HEK293 (cell line): Measurements from ENCODE around the gene GRIN3A.

Experiments
- CTCF ChIA-PET: fragments of 350-600 bp; formaldehyde crosslinking; extraction: SDS; loops from one replicate; lab custom pipeline; 2021; ENCODE audit warnings: antibody characterized with exemption; lab: Yijun Ruan, JAX
- POLR2A ChIA-PET: fragments of 300-600 bp; formaldehyde crosslinking; extraction: SDS; loops from one replicate; lab custom pipeline; 2020; ENCODE audit warnings: antibody characterized with exemption, inconsistent platforms; lab: Yijun Ruan, JAX
- H3K27ac ChIP-seq: fragments of 200-500 bp; sonication (Bioruptor generic); 2 replicates; pipeline ENCODE4 v1.5.1; 2014; ENCODE audit warnings: low read depth, low read length, control low read depth, inconsistent platforms; ENCODE audit errors: extremely low read depth
- H3K36me3 ChIP-seq, 2 experiments: fragments of 200-500 bp in 1 of 2; sonication (Bioruptor generic) in 1 of 2; 1 replicate in 1 of 2; 2 replicates in 1 of 2; pipeline ENCODE4 v1.5.1; 2014 to 2017; ENCODE audit warnings: inconsistent platforms in 2 of 2, low read length in 2 of 2; ENCODE audit not compliant: control insufficient read depth in 2 of 2, insufficient read depth in 1 of 2
- H3K4me1 ChIP-seq: fragments of 200-500 bp; sonication (Bioruptor generic); 2 replicates; pipeline ENCODE4 v1.5.1; 2014; ENCODE audit warnings: mild to moderate bottlenecking, low read length, inconsistent platforms; ENCODE audit not compliant: control insufficient read depth, insufficient read depth
- H3K4me3 ChIP-seq: 2 replicates; pipeline ENCODE4 v1.5.1; 2011; ENCODE audit warnings: low read depth, mild to moderate bottlenecking, control low read depth, low read length, moderate library complexity
- H3K9me3 ChIP-seq: fragments of 200-500 bp; sonication (Bioruptor generic); 2 replicates; pipeline ENCODE4 v1.5.1; 2014; ENCODE audit warnings: low read depth, low read length, inconsistent platforms; ENCODE audit not compliant: control insufficient read depth, insufficient read depth
- HOXA7 ChIP-seq: sonication (generic); formaldehyde crosslinking; IDR thresholded peaks from 2 replicates; pipeline ENCODE4 v1.8.1; 2022; ENCODE audit warnings: missing genetic modification reagents, borderline replicate concordance
- PRDM1 ChIP-seq: fragments of 450-650 bp; formaldehyde crosslinking; IDR thresholded peaks from 2 replicates; pipeline ENCODE4; 2016; ENCODE audit warnings: missing biosample characterization, missing genetic modification characterization
- REST ChIP-seq: fragments of 450-650 bp; formaldehyde crosslinking; IDR thresholded peaks from 2 replicates; pipeline ENCODE4 v1.5.1; 2016; ENCODE audit warnings: missing biosample characterization, missing genetic modification characterization
- SETDB1 ChIP-seq: IDR thresholded peaks from one replicate; pipeline ENCODE4 v1.6.1; 2017; ENCODE audit warnings: mild to moderate bottlenecking, low read length, moderate library complexity, mixed read lengths; ENCODE audit not compliant: insufficient read length
- ZBTB48 ChIP-seq: fragments of 450-650 bp; formaldehyde crosslinking; IDR thresholded peaks from 2 replicates; pipeline ENCODE4 v1.5.1; 2016; ENCODE audit warnings: missing biosample characterization, missing genetic modification characterization
- ZFP37 ChIP-seq: fragments of 450-650 bp; formaldehyde crosslinking; IDR thresholded peaks from 2 replicates; pipeline ENCODE4 v1.5.1; 2016; ENCODE audit warnings: missing biosample characterization, missing genetic modification characterization
- ZNF146 ChIP-seq: fragments of 450-650 bp; formaldehyde crosslinking; IDR thresholded peaks from 2 replicates; pipeline ENCODE4 v1.5.1; 2016; ENCODE audit warnings: missing biosample characterization, missing genetic modification characterization
- ZNF223 ChIP-seq: fragments of 450-650 bp; formaldehyde crosslinking; IDR thresholded peaks from 2 replicates; pipeline ENCODE4 v1.5.1; 2016; ENCODE audit warnings: missing biosample characterization, missing genetic modification characterization
- ZNF23 ChIP-seq: fragments of 450-650 bp; formaldehyde crosslinking; IDR thresholded peaks from 2 replicates; pipeline ENCODE4 v1.5.1; 2016; ENCODE audit warnings: missing biosample characterization, missing genetic modification characterization, borderline replicate concordance
- ZNF280C ChIP-seq: fragments of 450-650 bp; formaldehyde crosslinking; IDR thresholded peaks from 2 replicates; pipeline ENCODE4 v1.5.1; 2016; ENCODE audit warnings: missing biosample characterization, missing genetic modification characterization
- ZNF362 ChIP-seq: fragments of 450-650 bp; formaldehyde crosslinking; IDR thresholded peaks from 2 replicates; pipeline ENCODE4 v1.5.1; 2016; ENCODE audit warnings: missing biosample characterization, missing genetic modification characterization
- ZNF488 ChIP-seq: fragments of 450-650 bp; formaldehyde crosslinking; IDR thresholded peaks from 2 replicates; pipeline ENCODE4 v1.5.1; 2016; ENCODE audit warnings: missing biosample characterization, missing genetic modification characterization
- ZNF571 ChIP-seq: fragments of 450-650 bp; formaldehyde crosslinking; IDR thresholded peaks from 2 replicates; pipeline ENCODE4 v1.5.0; 2017; ENCODE audit warnings: missing biosample characterization, missing genetic modification characterization
- ZNF596 ChIP-seq: fragments of 450-650 bp; IDR thresholded peaks from 2 replicates; pipeline ENCODE4 v1.5.0; 2018; ENCODE audit warnings: missing biosample characterization, mild to moderate bottlenecking, missing genetic modification characterization, moderate library complexity
- ZNF621 ChIP-seq: fragments of 450-650 bp; formaldehyde crosslinking; IDR thresholded peaks from 2 replicates; pipeline ENCODE4 v1.5.1; 2017; ENCODE audit warnings: missing biosample characterization, missing genetic modification characterization
- ZNF624 ChIP-seq: fragments of 450-650 bp; formaldehyde crosslinking; IDR thresholded peaks from 2 replicates; pipeline ENCODE4 v1.5.1; 2017; ENCODE audit warnings: missing biosample characterization, missing genetic modification characterization
- ZNF707 ChIP-seq: fragments of 450-650 bp; formaldehyde crosslinking; IDR thresholded peaks from 2 replicates; pipeline ENCODE4 v1.5.1; 2016; ENCODE audit warnings: missing biosample characterization, missing genetic modification characterization
- ZNF747 ChIP-seq: fragments of 450-650 bp; formaldehyde crosslinking; IDR thresholded peaks from 2 replicates; pipeline ENCODE4 v1.5.1; 2016; ENCODE audit warnings: missing biosample characterization, missing genetic modification characterization
- ZNF777 ChIP-seq: fragments of 450-650 bp; formaldehyde crosslinking; IDR thresholded peaks from 2 replicates; pipeline ENCODE4 v1.5.1; 2017; ENCODE audit warnings: missing biosample characterization, missing genetic modification characterization, borderline replicate concordance
- ZNF792 ChIP-seq: fragments of 450-650 bp; formaldehyde crosslinking; IDR thresholded peaks from 2 replicates; pipeline ENCODE4 v1.5.1; 2016; ENCODE audit warnings: missing biosample characterization, missing genetic modification characterization
- ZSCAN18 ChIP-seq: fragments of 450-650 bp; formaldehyde crosslinking; IDR thresholded peaks from 2 replicates; pipeline ENCODE4 v1.5.1; 2016; ENCODE audit warnings: missing biosample characterization, missing genetic modification characterization
- ZSCAN23 ChIP-seq: fragments of 450-650 bp; formaldehyde crosslinking; IDR thresholded peaks from 2 replicates; pipeline ENCODE4 v1.5.1; 2016; ENCODE audit warnings: missing biosample characterization, missing genetic modification characterization

Gene GRIN3A

GRCh38 chr9:101628173-101628572, 110.3 kb downstream of the GRIN3A start:
- H3K9me3 ChIP-seq = no peaks in the 10 kb centered on the region
- ChIA-PET CTCF (no interaction called here), POLR2A (no interaction called here)
- no peak overlapping the region for H3K27ac ChIP-seq
- TF ChIP-seq ZNF777 (tag by site-specific recombination) = no peak
- TF ChIP-seq REST (tag by site-specific recombination) = peak; percentile 82
- TF ChIP-seq HOXA7 (CRISPR knock-in tag) = no peak
- no peak for TF ChIP-seq ZNF146
- no peak for TF ChIP-seq ZNF223
- no peaks in the 10 kb centered on the region for H3K36me3 ChIP-seq
- H3K4me3 ChIP-seq = no peak overlapping the region
- H3K4me1 ChIP-seq = no peaks in the 10 kb centered on the region

GRCh38 chr9:101626295-101626694, 112.2 kb downstream of the GRIN3A start:
- ChIA-PET POLR2A (no interaction called here), CTCF (interaction anchor here (1.1 kb wide), 1 partner anchor 85 kb away, joined by 5 read pairs; no protein-coding TSS in a partner anchor)
- no peak for TF ChIP-seq ZNF280C
- no peak for TF ChIP-seq ZFP37 (tag by site-specific recombination)
- no peak for TF ChIP-seq PRDM1
- TF ChIP-seq ZSCAN18 (tag by site-specific recombination) = no peak
- no peak for TF ChIP-seq ZNF621 (tag by site-specific recombination)
- TF ChIP-seq ZNF747 (tag by site-specific recombination) = no peak
- TF ChIP-seq ZNF571 (tag by site-specific recombination) = no peak
- Histone ChIP-seq H3K9me3 (no peaks in the 10 kb centered on the region), H3K4me1 (no peaks in the 10 kb centered on the region), H3K27ac (no peak overlapping the region), H3K36me3 (no peaks in the 10 kb centered on the region), H3K4me3 (no peak overlapping the region)

GRCh38 chr9:101625876-101626275, 112.6 kb downstream of the GRIN3A start:
- Histone ChIP-seq H3K9me3 (no peaks in the 10 kb centered on the region), H3K27ac (no peak overlapping the region), H3K4me3 (no peak overlapping the region), H3K4me1 (no peaks in the 10 kb centered on the region)
- TF ChIP-seq ZNF596 (tag by site-specific recombination) (no peak), ZNF707 (tag by site-specific recombination) (no peak), SETDB1 (no peak), ZBTB48 (tag by site-specific recombination) (no peak), ZNF23 (no peak), ZNF488 (no peak), ZNF624 (tag by site-specific recombination) (no peak), ZNF777 (tag by site-specific recombination) (no peak), ZNF792 (tag by site-specific recombination) (no peak), ZFP37 (tag by site-specific recombination) (no peak), ZSCAN23 (tag by site-specific recombination) (no peak), ZNF362 (tag by site-specific recombination) (no peak)
- TF ChIP-seq, all 188 proteins: peak for 0
- CTCF ChIA-PET = interaction anchor here (0.6 to 0.7 kb wide), 2 partner anchors 10 to 88 kb away, joined by 3 read pairs; no protein-coding TSS in a partner anchor
- no peaks in the 10 kb centered on the region for H3K36me3 ChIP-seq
- POLR2A ChIA-PET = no interaction called here
